Osteocyte (in vitro differentiated cells): ENCODE data around the gene TNPO3. TPM values are rescaled to one million over a fixed set of nuclear protein-coding genes. Genes with fewer than 3 reads are reported as not detected.

ENCODE experiments used
- DNase-seq: peaks from one replicate; pipeline ENCODE4 v3.0.0; 2021; ENCODE audit warnings: mixed read lengths; ENCODE audit not compliant: unreplicated experiment; ENCODE audit errors: extremely low spot score
- H3K27ac Mint-ChIP-seq: one replicate; pipeline ENCODE4 v1.8.0; 2021; ENCODE audit warnings: mild to moderate bottlenecking, mixed read lengths; ENCODE audit not compliant: unreplicated experiment
- H3K27me3 Mint-ChIP-seq: one replicate; pipeline ENCODE4 v1.8.0; 2021; ENCODE audit warnings: mixed read lengths; ENCODE audit not compliant: unreplicated experiment
- H3K36me3 Mint-ChIP-seq: one replicate; pipeline ENCODE4 v1.8.0; 2021; ENCODE audit warnings: mixed read lengths; ENCODE audit not compliant: unreplicated experiment
- H3K4me1 Mint-ChIP-seq: one replicate; pipeline ENCODE4 v1.8.0; 2021; ENCODE audit warnings: mixed read lengths; ENCODE audit not compliant: unreplicated experiment
- H3K4me3 Mint-ChIP-seq: one replicate; pipeline ENCODE4 v1.8.0; 2021; ENCODE audit warnings: mild to moderate bottlenecking, moderate library complexity, mixed read lengths; ENCODE audit not compliant: unreplicated experiment
- H3K9me3 Mint-ChIP-seq: one replicate; pipeline ENCODE4 v1.8.0; 2021; ENCODE audit warnings: mixed read lengths; ENCODE audit not compliant: unreplicated experiment
- total RNA-seq: library from RNA; stranded (reverse); gene quantifications from 2 replicates; pipeline ENCODE4 v1.2.1, GENCODE V29; 2021
- TF ChIP-seq, protein P1 (sequence below): fragments of 200-600 bp; sonication (generic); IDR thresholded peaks from 2 replicates; pipeline ENCODE4 v1.5.0; 2021; ENCODE audit warnings: antibody characterized with exemption, mild to moderate bottlenecking, moderate library complexity

Gene TNPO3
- total RNA-seq, 1 donor from 2014 or later = 46.0 TPM

DNA sequence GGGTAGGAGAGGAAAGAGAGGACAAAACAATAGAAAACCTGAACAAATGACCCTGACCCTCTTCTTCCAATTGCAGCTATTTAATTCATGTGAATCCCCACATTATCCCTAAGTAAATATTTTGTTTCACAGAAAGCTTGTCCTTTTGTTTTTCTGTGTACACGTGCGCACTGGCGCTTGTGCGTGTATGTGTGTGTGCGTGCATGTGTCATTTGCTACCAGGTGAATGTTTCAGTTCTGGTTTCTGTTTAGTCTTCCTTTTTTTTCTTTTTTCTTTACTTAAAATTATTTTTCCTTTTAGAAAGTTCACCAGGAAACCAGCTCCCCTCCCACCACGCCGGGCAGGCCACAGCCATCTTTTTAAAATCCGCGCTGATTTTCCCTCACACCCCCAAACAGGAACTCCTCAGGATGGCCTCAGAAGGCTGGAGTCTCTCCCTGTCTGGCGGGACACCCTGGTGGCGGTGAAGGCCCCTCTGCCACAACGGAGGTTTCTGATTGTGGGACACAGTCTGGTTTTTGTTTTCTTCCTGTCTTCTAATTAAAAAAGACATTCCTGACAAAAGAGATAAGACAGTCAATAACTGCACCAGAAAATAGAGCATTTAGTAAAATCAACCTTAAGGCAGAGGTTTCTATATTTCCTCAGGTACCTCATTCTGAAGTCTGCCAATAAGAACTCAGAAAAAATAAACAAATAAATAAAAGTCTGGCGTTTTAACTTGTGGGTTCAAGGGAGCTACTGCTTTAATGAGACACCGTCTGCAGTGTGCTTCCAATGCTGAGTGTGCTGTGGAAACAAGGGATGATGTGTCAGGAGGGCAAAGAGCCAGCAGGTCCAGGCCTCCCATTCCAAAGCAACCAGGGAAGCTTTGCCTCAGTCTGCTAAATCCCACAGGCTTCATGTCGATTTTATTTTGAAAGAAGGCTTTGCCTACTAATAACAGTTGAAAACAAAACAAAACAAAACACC is 99.8 kb downstream of the TNPO3 start:
- H3K27me3 Mint-ChIP-seq = no peaks in the 10 kb centered on the region
- no peak overlapping the region for H3K4me3 Mint-ChIP-seq
- H3K9me3 Mint-ChIP-seq = no peaks in the 10 kb centered on the region
- TF ChIP-seq, protein P1, sequence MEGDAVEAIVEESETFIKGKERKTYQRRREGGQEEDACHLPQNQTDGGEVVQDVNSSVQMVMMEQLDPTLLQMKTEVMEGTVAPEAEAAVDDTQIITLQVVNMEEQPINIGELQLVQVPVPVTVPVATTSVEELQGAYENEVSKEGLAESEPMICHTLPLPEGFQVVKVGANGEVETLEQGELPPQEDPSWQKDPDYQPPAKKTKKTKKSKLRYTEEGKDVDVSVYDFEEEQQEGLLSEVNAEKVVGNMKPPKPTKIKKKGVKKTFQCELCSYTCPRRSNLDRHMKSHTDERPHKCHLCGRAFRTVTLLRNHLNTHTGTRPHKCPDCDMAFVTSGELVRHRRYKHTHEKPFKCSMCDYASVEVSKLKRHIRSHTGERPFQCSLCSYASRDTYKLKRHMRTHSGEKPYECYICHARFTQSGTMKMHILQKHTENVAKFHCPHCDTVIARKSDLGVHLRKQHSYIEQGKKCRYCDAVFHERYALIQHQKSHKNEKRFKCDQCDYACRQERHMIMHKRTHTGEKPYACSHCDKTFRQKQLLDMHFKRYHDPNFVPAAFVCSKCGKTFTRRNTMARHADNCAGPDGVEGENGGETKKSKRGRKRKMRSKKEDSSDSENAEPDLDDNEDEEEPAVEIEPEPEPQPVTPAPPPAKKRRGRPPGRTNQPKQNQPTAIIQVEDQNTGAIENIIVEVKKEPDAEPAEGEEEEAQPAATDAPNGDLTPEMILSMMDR = no peak
- no peak for DNase-seq
- peaks cover 57% of the 10 kb centered on the region for H3K36me3 Mint-ChIP-seq
- H3K4me1 Mint-ChIP-seq = no peaks in the 10 kb centered on the region
- no peak overlapping the region for H3K27ac Mint-ChIP-seq

DNA sequence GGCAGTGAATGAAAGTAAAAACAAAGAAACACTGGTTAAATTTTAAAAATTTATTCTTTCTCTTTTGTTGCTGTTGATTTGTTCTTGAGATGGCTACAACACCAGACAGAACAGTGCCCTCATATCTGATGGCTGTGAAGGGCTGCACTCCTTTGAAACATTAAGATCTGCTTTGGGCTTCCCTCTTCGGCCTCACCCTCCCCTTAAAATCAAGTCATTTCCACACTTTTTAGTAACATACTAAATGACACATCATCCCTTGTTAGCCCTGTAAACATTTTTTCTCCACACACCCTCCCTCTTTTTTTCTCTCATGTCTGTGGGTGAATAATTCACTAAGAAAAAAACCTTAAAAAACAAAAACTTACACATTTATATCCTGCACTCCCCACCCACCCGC is 100.8 kb downstream of the TNPO3 start:
- Mint-ChIP-seq H3K4me1 (no peaks in the 10 kb centered on the region), H3K27me3 (no peaks in the 10 kb centered on the region), H3K4me3 (no peak overlapping the region), H3K36me3 (peaks cover 48% of the 10 kb centered on the region), H3K9me3 (no peaks in the 10 kb centered on the region), H3K27ac (no peak overlapping the region)
- TF ChIP-seq, protein P1 = no peak
- no peak for DNase-seq

DNA sequence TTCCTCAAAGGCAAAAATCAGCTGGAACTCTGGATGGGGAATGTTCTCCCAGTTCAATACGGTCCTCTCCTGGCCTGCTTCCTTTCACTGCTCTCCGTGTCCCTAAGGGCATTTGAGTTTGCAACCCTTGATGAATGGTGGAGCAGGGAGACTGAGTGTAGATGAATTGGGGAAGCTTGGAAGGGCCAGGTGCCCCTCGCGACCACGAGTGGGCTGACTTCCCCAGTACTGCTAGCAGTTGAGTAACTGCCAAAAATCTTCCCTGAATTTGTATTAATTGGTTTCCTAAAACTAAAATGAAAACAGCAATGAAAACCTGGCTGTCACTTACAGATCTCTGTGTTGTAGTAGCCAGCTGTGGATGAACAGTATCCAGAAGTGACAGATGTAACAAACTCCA is 103.6 kb downstream of the TNPO3 start:
- Mint-ChIP-seq H3K4me1 (no peaks in the 10 kb centered on the region), H3K4me3 (no peak overlapping the region)

DNA sequence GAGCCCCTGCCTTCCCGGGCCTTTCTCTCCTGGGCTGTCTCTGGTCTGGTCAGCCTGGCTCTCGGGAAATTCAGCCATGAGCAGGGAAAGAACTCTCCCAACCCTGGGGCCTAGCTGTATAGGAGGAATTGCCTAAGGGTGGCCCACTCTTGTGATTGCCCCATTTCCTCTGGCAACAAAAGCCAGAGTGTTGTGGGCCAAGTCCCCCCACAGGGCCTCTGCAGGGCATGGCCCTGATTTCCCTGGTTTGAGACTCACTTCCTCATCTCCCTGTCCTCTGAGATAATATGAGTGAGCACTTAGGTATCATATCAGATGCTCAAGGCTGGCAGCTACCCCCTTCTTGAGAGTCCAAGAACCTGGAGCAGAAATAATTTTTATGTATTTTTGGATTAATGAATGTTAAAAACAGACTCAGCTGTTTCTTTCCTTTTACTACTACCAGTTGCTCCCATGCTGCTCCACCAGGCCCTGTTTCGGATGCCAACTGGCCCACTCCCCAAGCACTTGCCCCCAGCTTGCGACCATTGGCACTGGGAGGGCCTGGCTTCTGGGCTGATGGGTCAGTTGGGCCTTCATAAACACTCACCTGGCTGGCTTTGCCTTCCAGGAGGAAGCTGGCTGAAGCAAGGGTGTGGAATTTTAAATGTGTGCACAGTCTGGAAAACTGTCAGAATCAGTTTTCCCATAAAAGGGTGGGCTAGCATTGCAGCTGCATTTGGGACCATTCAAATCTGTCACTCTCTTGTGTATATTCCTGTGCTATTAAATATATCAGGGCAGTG is 105.7 kb downstream of the TNPO3 start:
- TF ChIP-seq, protein P1 = no peak
- Mint-ChIP-seq H3K27ac (no peak overlapping the region), H3K4me1 (no peaks in the 10 kb centered on the region), H3K36me3 (peaks cover 20% of the 10 kb centered on the region), H3K27me3 (peaks cover 9% of the 10 kb centered on the region), H3K4me3 (no peak overlapping the region), H3K9me3 (no peaks in the 10 kb centered on the region)
- no peak for DNase-seq

More for the DNA sequence above, 103.6 kb downstream of the TNPO3 start:
- Mint-ChIP-seq H3K27me3 (no peaks in the 10 kb centered on the region), H3K9me3 (no peaks in the 10 kb centered on the region), H3K27ac (no peak overlapping the region), H3K36me3 (peaks cover 30% of the 10 kb centered on the region)
- no peak for DNase-seq
- TF ChIP-seq, protein P1 = no peak
